ENCODE results near the gene CFAP97D1. TPM values are rescaled to one million over a fixed set of nuclear protein-coding genes. Genes with fewer than 3 reads are reported as not detected.
A peak's percentile ranks its signal among the peaks of the same experiment; 100 is the strongest.

CFAP97D1 gene
- total RNA-seq, 4 donors from 2014 or later = not detected

- H3K27ac ChIP-seq = no peak overlapping the region
- TF ChIP-seq POLR2A (IDR thresholded peaks at IDR 0.05) (no peak), POLR2AphosphoS5 (IDR thresholded peaks at IDR 0.05) (no peak), CTCF (IDR thresholded peaks at IDR 0.05) (no peak), EP300 (IDR thresholded peaks at IDR 0.05; ENCODE audit: low read depth) (no peak)
- H3K4me3 ChIP-seq = no peak overlapping the region
- 69 to 80% methylated on average over 10 of the region's 10 CpGs for WGBS, 2 donors (ENCODE audit: low coverage in 1 of 2)
- H3K4me1 ChIP-seq = peaks cover 0 to 8% (median 6%) of the 10 kb centered on the region in 4 donors
- no peaks in the 10 kb centered on the region for H3K27me3 ChIP-seq
- DNase-seq = peak; percentile 43
- intact Hi-C loops (cut with DNase I; ENCODE audit: low total_unique reads) = no loop called here
- H3K9me3 ChIP-seq = no peaks in the 10 kb centered on the region
- in situ Hi-C loops (cut with MboI; ENCODE audit: low pct_ligation_motif_present in 1 of 4, low pct_unique_long_range_greater_than_20kb in 1 of 4, low sequenced_read_pairs in 3 of 4) = no loop called here
- no peaks in the 10 kb centered on the region for H3K36me3 ChIP-seq
Measured at GRCh38 chr17:43823350-43824084, 43.3 kb downstream of the CFAP97D1 start.

GRCh38 chr17:43825567-43825966 lies 45.3 kb downstream of the CFAP97D1 start:
- intact Hi-C loops (cut with DNase I; ENCODE audit: low total_unique reads) (no loop called here), in situ Hi-C loops (cut with MboI; ENCODE audit: low pct_ligation_motif_present in 1 of 4, low pct_unique_long_range_greater_than_20kb in 1 of 4, low sequenced_read_pairs in 3 of 4) (no loop called here)
- TF ChIP-seq POLR2AphosphoS5 (IDR thresholded peaks at IDR 0.05) = no peak
- peaks cover 0 to 8% (median 6%) of the 10 kb centered on the region in 4 donors for H3K4me1 ChIP-seq
- H3K27ac ChIP-seq = no peak overlapping the region
- DNase-seq = no peak
- 88% methylated on average over 12 of the region's 12 CpGs; no CpG with 5 or more reads in 1 of the 2 donors for WGBS, 2 donors (ENCODE audit: low coverage in 1 of 2)
- H3K4me3 ChIP-seq = no peak overlapping the region
- H3K36me3 ChIP-seq = no peaks in the 10 kb centered on the region
- no peaks in the 10 kb centered on the region for H3K9me3 ChIP-seq
- no peaks in the 10 kb centered on the region for H3K27me3 ChIP-seq

GRCh38 chr17:43826206-43826605 lies 46.0 kb downstream of the CFAP97D1 start:
- H3K4me1 ChIP-seq = peaks cover 0 to 8% (median 6%) of the 10 kb centered on the region in 4 donors
- TF ChIP-seq CTCF (IDR thresholded peaks at IDR 0.05) (no peak), POLR2A (IDR thresholded peaks at IDR 0.05) (no peak), POLR2AphosphoS5 (IDR thresholded peaks at IDR 0.05) (no peak), EP300 (IDR thresholded peaks at IDR 0.05; ENCODE audit: low read depth) (no peak)
- H3K9me3 ChIP-seq = no peaks in the 10 kb centered on the region
- no peak for DNase-seq
- intact Hi-C loops (cut with DNase I; ENCODE audit: low total_unique reads) = no loop called here
- H3K4me3 ChIP-seq = no peak overlapping the region
- H3K27ac ChIP-seq = no peak overlapping the region
- in situ Hi-C loops (cut with MboI; ENCODE audit: low pct_ligation_motif_present in 1 of 4, low pct_unique_long_range_greater_than_20kb in 1 of 4, low sequenced_read_pairs in 3 of 4) = no loop called here
- H3K27me3 ChIP-seq = no peaks in the 10 kb centered on the region
- 97% methylated on average over 7 of the region's 7 CpGs; no CpG with 5 or more reads in 1 of the 2 donors for WGBS, 2 donors (ENCODE audit: low coverage in 1 of 2)
- no peaks in the 10 kb centered on the region for H3K36me3 ChIP-seq

GRCh38 chr17:43827596-43827995 lies 47.4 kb downstream of the CFAP97D1 start:
- in situ Hi-C loops (cut with MboI; ENCODE audit: low pct_ligation_motif_present in 1 of 4, low pct_unique_long_range_greater_than_20kb in 1 of 4, low sequenced_read_pairs in 3 of 4) (no loop called here), intact Hi-C loops (cut with DNase I; ENCODE audit: low total_unique reads) (no loop called here)
- 80 to 89% methylated on average over 3 to 9 of the region's 9 CpGs for WGBS, 2 donors (ENCODE audit: low coverage in 1 of 2)
- no peak overlapping the region for H3K27ac ChIP-seq
- H3K4me1 ChIP-seq = peaks cover 0 to 14% (median 10%) of the 10 kb centered on the region in 4 donors
- no peaks in the 10 kb centered on the region for H3K27me3 ChIP-seq
- DNase-seq = no peak
- H3K4me3 ChIP-seq = no peak overlapping the region
- H3K9me3 ChIP-seq = no peaks in the 10 kb centered on the region
- no peaks in the 10 kb centered on the region for H3K36me3 ChIP-seq
- TF ChIP-seq CTCF (IDR thresholded peaks at IDR 0.05) (no peak), EP300 (IDR thresholded peaks at IDR 0.05; ENCODE audit: low read depth) (no peak), POLR2AphosphoS5 (IDR thresholded peaks at IDR 0.05) (no peak), POLR2A (IDR thresholded peaks at IDR 0.05) (no peak)

Data from transverse colon (tissue), 4 donors.